KOPT-K1 (cell line): ENCODE data around the gene GNPDA1.

ENCODE experiments used
- H3K27ac ChIP-seq: fragments of 200-600 bp; sonication (generic); 2 replicates; pipeline ENCODE4 v1.5.1; 2016; ENCODE audit warnings: antibody characterized with exemption, mild to moderate bottlenecking, low read depth, low read length; ENCODE audit not compliant: poor library complexity, severe bottlenecking
- H3K36me3 ChIP-seq: fragments of 200-600 bp; sonication (generic); 2 replicates; pipeline ENCODE4 v1.5.1; 2017; ENCODE audit warnings: antibody characterized with exemption, mild to moderate bottlenecking, low read length, moderate library complexity; ENCODE audit not compliant: insufficient read depth
- H3K9me3 ChIP-seq: fragments of 200-600 bp; sonication (generic); 2 replicates; pipeline ENCODE4 v1.5.1; 2017; ENCODE audit warnings: antibody characterized with exemption, low read length, mild to moderate bottlenecking; ENCODE audit not compliant: insufficient read depth, poor library complexity, severe bottlenecking

GNPDA1 gene

GRCh38 chr5:141958546-141959172 lies 54.2 kb downstream of the GNPDA1 start:
- Histone ChIP-seq H3K36me3 (no peaks in the 10 kb centered on the region), H3K9me3 (no peaks in the 10 kb centered on the region), H3K27ac (peak overlapping the region; percentile 41)

- peak within 1 kb of the TSS; percentile 41 for H3K27ac ChIP-seq
- H3K9me3 ChIP-seq = no peaks in the 10 kb centered on the region
- H3K36me3 ChIP-seq = no peaks in the 10 kb centered on the region
Measured at GRCh38 chr5:141958113-141958512, 54.7 kb downstream of the GNPDA1 start, which contains the start of gene PCDH12. TSS of gene PCDH12 (minus strand) at chr5:141958202. CDS start at chr5:141957851, 351 bp downstream.

- Histone ChIP-seq H3K9me3 (no peaks in the 10 kb centered on the region), H3K36me3 (no peaks in the 10 kb centered on the region), H3K27ac (peak overlapping the region; percentile 41)
Measured at GRCh38 chr5:141957367-141957996, 55.3 kb downstream of the GNPDA1 start.

GRCh38 chr5:141954194-141954593 lies 58.6 kb downstream of the GNPDA1 start:
- no peaks in the 10 kb centered on the region for H3K36me3 ChIP-seq
- H3K9me3 ChIP-seq = no peaks in the 10 kb centered on the region
- H3K27ac ChIP-seq = no peak overlapping the region

- H3K27ac ChIP-seq = no peak overlapping the region
- H3K36me3 ChIP-seq = no peaks in the 10 kb centered on the region
- H3K9me3 ChIP-seq = no peaks in the 10 kb centered on the region
Measured at GRCh38 chr5:141952020-141952419, 60.8 kb downstream of the GNPDA1 start.

- no peaks in the 10 kb centered on the region for H3K36me3 ChIP-seq
- no peak overlapping the region for H3K27ac ChIP-seq
- H3K9me3 ChIP-seq = no peaks in the 10 kb centered on the region
Measured at GRCh38 chr5:141951332-141951781, 61.5 kb downstream of the GNPDA1 start.
